Hepatocyte (in vitro differentiated cells): ENCODE data around the gene MEIOSIN. TPM values are rescaled to one million over a fixed set of nuclear protein-coding genes. Genes with fewer than 3 reads are reported as not detected.

Experiments used
- polyA plus RNA-seq: library from polyadenylated mRNA; unstranded; fragments of >200 nt; fragmentation: Nextera tagmentation; extraction: Ambion mirVana; gene quantifications from 2 replicates; pipeline ENCODE4 v1.2.1, GENCODE V29; 2016
- total RNA-seq: library from RNA; depleted of rRNA; stranded (reverse); fragments of >200 nt; gene quantifications from 2 replicates; pipeline ENCODE4 v1.2.3, GENCODE V29; 2014

Gene MEIOSIN
- total and polyA plus RNA-seq, 2 experiments from 2014 or later: not detected

Other genes starting within 250 kb of the MEIOSIN start
- 3.4 and 7.8 TPM in 2 replicates for gene RTN2, start 236.4 kb upstream of the MEIOSIN start, total RNA-seq
- gene RTN2, start 236.4 kb upstream of the MEIOSIN start, polyA plus RNA-seq: 12.2 and 14.8 TPM in 2 replicates
- 0.40 and 1.9 TPM in 2 replicates for gene PPM1N, start 235.0 kb upstream of the MEIOSIN start, total RNA-seq
- 0.59 and 1.4 TPM in 2 replicates for gene PPM1N, start 235.0 kb upstream of the MEIOSIN start, polyA plus RNA-seq
- gene VASP, start 226.0 kb upstream of the MEIOSIN start, total RNA-seq: 57.3 and 68.9 TPM in 2 replicates
- gene VASP, start 226.0 kb upstream of the MEIOSIN start, polyA plus RNA-seq: 86.0 and 92.6 TPM in 2 replicates
- 11.2 and 15.1 TPM in 2 replicates for gene OPA3, start 148.6 kb upstream of the MEIOSIN start, total RNA-seq
- gene OPA3, start 148.6 kb upstream of the MEIOSIN start, polyA plus RNA-seq: 15.0 and 15.2 TPM in 2 replicates
- gene GPR4, start 131.2 kb upstream of the MEIOSIN start, total RNA-seq: not detected in 2 replicates
- 0.10 TPM in 1 of 2 replicates, not detected in the other for gene GPR4, start 131.2 kb upstream of the MEIOSIN start, polyA plus RNA-seq
- 9.1 and 13.9 TPM in 2 replicates for gene EML2, start 94.0 kb upstream of the MEIOSIN start, total RNA-seq
- gene EML2, start 94.0 kb upstream of the MEIOSIN start, polyA plus RNA-seq: 17.0 and 20.6 TPM in 2 replicates
- 1.8 and 2.7 TPM in 2 replicates for gene GIPR, start 65.2 kb upstream of the MEIOSIN start, total RNA-seq
- 5.6 and 6.7 TPM in 2 replicates for gene GIPR, start 65.2 kb upstream of the MEIOSIN start, polyA plus RNA-seq
- gene SNRPD2, start 41.5 kb upstream of the MEIOSIN start, total RNA-seq: 149 and 165 TPM in 2 replicates
- 478 and 513 TPM in 2 replicates for gene SNRPD2, start 41.5 kb upstream of the MEIOSIN start, polyA plus RNA-seq
- 7.5 and 10.3 TPM in 2 replicates for gene QPCTL, start 40.8 kb upstream of the MEIOSIN start, total RNA-seq
- gene QPCTL, start 40.8 kb upstream of the MEIOSIN start, polyA plus RNA-seq: 6.8 and 11.0 TPM in 2 replicates
- 4.6 and 7.5 TPM in 2 replicates for gene FBXO46, start 2.5 kb upstream of the MEIOSIN start, total RNA-seq
- 13.3 and 14.8 TPM in 2 replicates for gene FBXO46, start 2.5 kb upstream of the MEIOSIN start, polyA plus RNA-seq
- gene SIX5, start 35.8 kb downstream of the MEIOSIN start, total RNA-seq: 12.1 and 17.0 TPM in 2 replicates
- gene SIX5, start 35.8 kb downstream of the MEIOSIN start, polyA plus RNA-seq: 12.6 and 15.6 TPM in 2 replicates
- gene DMPK, start 49.1 kb downstream of the MEIOSIN start, total RNA-seq: 25.2 and 71.4 TPM in 2 replicates
- gene DMPK, start 49.1 kb downstream of the MEIOSIN start, polyA plus RNA-seq: 46.0 and 60.7 TPM in 2 replicates
- gene DMWD, start 59.4 kb downstream of the MEIOSIN start, total RNA-seq: 18.3 and 23.7 TPM in 2 replicates
- 70.1 and 95.8 TPM in 2 replicates for gene DMWD, start 59.4 kb downstream of the MEIOSIN start, polyA plus RNA-seq
- gene RSPH6A, start 81.9 kb downstream of the MEIOSIN start, total RNA-seq: 0.12 TPM in 1 of 2 replicates, not detected in the other
- not detected in 2 replicates for gene RSPH6A, start 81.9 kb downstream of the MEIOSIN start, polyA plus RNA-seq
- 33.8 and 41.6 TPM in 2 replicates for gene SYMPK, start 129.7 kb downstream of the MEIOSIN start, total RNA-seq
- gene SYMPK, start 129.7 kb downstream of the MEIOSIN start, polyA plus RNA-seq: 33.4 and 39.0 TPM in 2 replicates
- gene FOXA3, start 130.9 kb downstream of the MEIOSIN start, total RNA-seq: 14.5 and 14.6 TPM in 2 replicates
- gene FOXA3, start 130.9 kb downstream of the MEIOSIN start, polyA plus RNA-seq: 16.7 and 18.6 TPM in 2 replicates
- 23.8 and 25.2 TPM in 2 replicates for gene IRF2BP1, start 152.7 kb downstream of the MEIOSIN start, total RNA-seq
- gene IRF2BP1, start 152.7 kb downstream of the MEIOSIN start, polyA plus RNA-seq: 11.5 and 15.8 TPM in 2 replicates
- gene MYPOP, start 169.2 kb downstream of the MEIOSIN start, total RNA-seq: 2.4 and 3.5 TPM in 2 replicates
- gene MYPOP, start 169.2 kb downstream of the MEIOSIN start, polyA plus RNA-seq: 2.5 and 3.1 TPM in 2 replicates
- gene NANOS2, start 181.3 kb downstream of the MEIOSIN start, total RNA-seq: not detected in 2 replicates
- not detected in 2 replicates for gene NANOS2, start 181.3 kb downstream of the MEIOSIN start, polyA plus RNA-seq
- 0.12 TPM in 1 of 2 replicates, not detected in the other for gene NOVA2, start 240.4 kb downstream of the MEIOSIN start, total RNA-seq
- gene NOVA2, start 240.4 kb downstream of the MEIOSIN start, polyA plus RNA-seq: 0.08 and 0.16 TPM in 2 replicates